ENCODE results near the gene EVL.

The EVL gene

GRCh38 chr14:100072783-100073346 is 7.6 kb downstream of the EVL start:
- TF ChIP-seq, protein P1, sequence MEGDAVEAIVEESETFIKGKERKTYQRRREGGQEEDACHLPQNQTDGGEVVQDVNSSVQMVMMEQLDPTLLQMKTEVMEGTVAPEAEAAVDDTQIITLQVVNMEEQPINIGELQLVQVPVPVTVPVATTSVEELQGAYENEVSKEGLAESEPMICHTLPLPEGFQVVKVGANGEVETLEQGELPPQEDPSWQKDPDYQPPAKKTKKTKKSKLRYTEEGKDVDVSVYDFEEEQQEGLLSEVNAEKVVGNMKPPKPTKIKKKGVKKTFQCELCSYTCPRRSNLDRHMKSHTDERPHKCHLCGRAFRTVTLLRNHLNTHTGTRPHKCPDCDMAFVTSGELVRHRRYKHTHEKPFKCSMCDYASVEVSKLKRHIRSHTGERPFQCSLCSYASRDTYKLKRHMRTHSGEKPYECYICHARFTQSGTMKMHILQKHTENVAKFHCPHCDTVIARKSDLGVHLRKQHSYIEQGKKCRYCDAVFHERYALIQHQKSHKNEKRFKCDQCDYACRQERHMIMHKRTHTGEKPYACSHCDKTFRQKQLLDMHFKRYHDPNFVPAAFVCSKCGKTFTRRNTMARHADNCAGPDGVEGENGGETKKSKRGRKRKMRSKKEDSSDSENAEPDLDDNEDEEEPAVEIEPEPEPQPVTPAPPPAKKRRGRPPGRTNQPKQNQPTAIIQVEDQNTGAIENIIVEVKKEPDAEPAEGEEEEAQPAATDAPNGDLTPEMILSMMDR (IDR thresholded peaks at IDR 0.05; ENCODE audit: insufficient read depth, missing control alignments), result no peak
- DNase-seq (ENCODE audit: insufficient read length, low spot score) (no peak), FAIRE-seq (no peak)

- TF ChIP-seq, protein P1 (IDR thresholded peaks at IDR 0.05; ENCODE audit: insufficient read depth, missing control alignments), result no peak
- FAIRE-seq (no peak), DNase-seq (ENCODE audit: insufficient read length, low spot score) (no peak)
These were observed 8.6 kb downstream of the EVL start for GRCh38 chr14:100073576-100074430.

GRCh38 chr14:100074431-100075100 is 9.3 kb downstream of the EVL start:
- FAIRE-seq (no peak), DNase-seq (ENCODE audit: insufficient read length, low spot score) (no peak)
- TF ChIP-seq, protein P1 (IDR thresholded peaks at IDR 0.05; ENCODE audit: insufficient read depth, missing control alignments), result no peak

GRCh38 chr14:100075681-100076080 is 10.5 kb downstream of the EVL start:
- TF ChIP-seq, protein P1 (IDR thresholded peaks at IDR 0.05; ENCODE audit: insufficient read depth, missing control alignments), result no peak
- no peak for FAIRE-seq
- no peak for DNase-seq (ENCODE audit: insufficient read length, low spot score)

- FAIRE-seq (no peak), DNase-seq (ENCODE audit: insufficient read length, low spot score) (no peak)
- TF ChIP-seq, protein P1 (IDR thresholded peaks at IDR 0.05; ENCODE audit: insufficient read depth, missing control alignments), result no peak
These were observed 10.9 kb downstream of the EVL start for GRCh38 chr14:100076133-100076532.

GRCh38 chr14:100076606-100077005 is 11.4 kb downstream of the EVL start:
- DNase-seq (ENCODE audit: insufficient read length, low spot score), result no peak
- FAIRE-seq, result no peak
- TF ChIP-seq, protein P1 (IDR thresholded peaks at IDR 0.05; ENCODE audit: insufficient read depth, missing control alignments), result no peak

Measured in D721Med (cell line).